ENCODE measurements around the gene TXNRD2. TPM values are rescaled to one million over a fixed set of nuclear protein-coding genes. Genes with fewer than 3 reads are reported as not detected.
"Not testable (repeated sequence)": the region's sequence is repeated elsewhere in the genome, so short reads cannot be mapped to it uniquely, and the experiment has no call there.

The TXNRD2 gene
- total RNA-seq, 1 donor from 2014 or later: 40.4 TPM

- DNase-seq; intact Hi-C loops (cut with DNase I); ATAC-seq (ENCODE audit: poor library complexity): not testable (repeated sequence)
These were observed 109.6 kb downstream of the TXNRD2 start for GRCh38 chr22:19831979-19832378.

- intact Hi-C loops (cut with DNase I): no loop called here
- ATAC-seq (ENCODE audit: poor library complexity) (no peak), DNase-seq (no peak)
These were observed 110.6 kb downstream of the TXNRD2 start for GRCh38 chr22:19831016-19831415.

- no peak for DNase-seq
- ATAC-seq (ENCODE audit: poor library complexity): no peak
- intact Hi-C loops (cut with DNase I): no loop called here
These were observed 113.6 kb downstream of the TXNRD2 start for GRCh38 chr22:19828035-19828401.

- intact Hi-C loops (cut with DNase I): no loop called here
- ATAC-seq (ENCODE audit: poor library complexity) (no peak), DNase-seq (no peak)
These were observed 114.1 kb downstream of the TXNRD2 start for GRCh38 chr22:19827341-19828034.

GRCh38 chr22:19826619-19826950 is 115.0 kb downstream of the TXNRD2 start:
- DNase-seq (no peak), ATAC-seq (ENCODE audit: poor library complexity) (no peak)
- intact Hi-C loops (cut with DNase I): no loop called here

- no peak for DNase-seq
- ATAC-seq (ENCODE audit: poor library complexity): no peak
- intact Hi-C loops (cut with DNase I): no loop called here
These were observed 115.6 kb downstream of the TXNRD2 start for GRCh38 chr22:19825904-19826618.

Small RNAs within 50 kb of the gene (microRNA-seq; reads per million reads assigned to microRNA genes)
- gene MIR4761: not detected

Other genes starting within 250 kb of the TXNRD2 start
- 123 TPM for gene SEPTIN5, start 227.3 kb downstream of the TXNRD2 start, total RNA-seq
- not detected for gene GP1BB, start 218.3 kb downstream of the TXNRD2 start, total RNA-seq
- gene TBX1, start 181.0 kb downstream of the TXNRD2 start, total RNA-seq: 3.2 TPM
- 2.5 TPM for gene GNB1L, start 86.9 kb downstream of the TXNRD2 start, total RNA-seq
- gene RTL10, start 86.9 kb downstream of the TXNRD2 start, total RNA-seq: 6.2 TPM
- gene COMT, start within 50 bp of the TXNRD2 start, total RNA-seq: 75.3 TPM
- 31.4 TPM for gene ARVCF, start 75.0 kb upstream of the TXNRD2 start, total RNA-seq
- 62.3 TPM for gene TANGO2, start 79.3 kb upstream of the TXNRD2 start, total RNA-seq
- 15.4 TPM for gene DGCR8, start 138.4 kb upstream of the TXNRD2 start, total RNA-seq
- gene RANBP1, start 174.3 kb upstream of the TXNRD2 start, total RNA-seq: 32.7 TPM
- gene TRMT2A, start 175.4 kb upstream of the TXNRD2 start, total RNA-seq: 21.9 TPM
- 39.2 TPM for gene ZDHHC8, start 190.0 kb upstream of the TXNRD2 start, total RNA-seq
- 0.30 TPM for gene CCDC188, start 209.2 kb upstream of the TXNRD2 start, total RNA-seq